Measurements from ENCODE around the gene CEACAM19. TPM values are rescaled to one million over a fixed set of nuclear protein-coding genes. Genes with fewer than 3 reads are reported as not detected.
"Not testable (repeated sequence)": the region's sequence is repeated elsewhere in the genome, so short reads cannot be mapped to it uniquely, and the experiment has no call there.

CEACAM19 gene
- polyA plus RNA-seq (2013, experiment 1 of 2; ENCODE audit: insufficient read length) = 6.7 TPM
- 6.4 TPM for polyA plus RNA-seq (2013, experiment 2 of 2; ENCODE audit: insufficient read length)

DNA sequence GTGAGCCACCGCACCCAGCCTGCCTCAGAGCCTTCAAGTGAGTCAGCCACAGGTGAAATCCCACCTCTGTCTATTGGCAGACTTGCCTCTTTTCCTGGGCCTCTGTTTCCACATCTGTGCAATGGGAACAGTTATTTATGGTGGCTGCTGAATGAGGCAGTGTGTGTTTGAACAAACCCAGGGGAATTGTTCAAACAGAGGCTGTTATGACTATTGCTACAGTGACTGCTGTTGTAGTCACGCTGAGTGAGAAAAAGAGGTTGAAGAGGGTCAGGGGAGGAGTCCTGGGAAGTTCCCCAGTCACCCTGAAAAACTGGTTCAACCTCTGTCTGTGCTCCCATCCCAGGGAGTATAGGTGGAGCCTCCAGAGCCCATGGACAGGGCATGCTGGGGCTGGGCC lies at the start of gene CEACAM19:
Gene CEACAM19, plus strand, starts transcription at position 83 of the 400 bp plus-strand sequence. CDS start 450 bp downstream, outside the sequence.
- no peak for DNase-seq

DNA sequence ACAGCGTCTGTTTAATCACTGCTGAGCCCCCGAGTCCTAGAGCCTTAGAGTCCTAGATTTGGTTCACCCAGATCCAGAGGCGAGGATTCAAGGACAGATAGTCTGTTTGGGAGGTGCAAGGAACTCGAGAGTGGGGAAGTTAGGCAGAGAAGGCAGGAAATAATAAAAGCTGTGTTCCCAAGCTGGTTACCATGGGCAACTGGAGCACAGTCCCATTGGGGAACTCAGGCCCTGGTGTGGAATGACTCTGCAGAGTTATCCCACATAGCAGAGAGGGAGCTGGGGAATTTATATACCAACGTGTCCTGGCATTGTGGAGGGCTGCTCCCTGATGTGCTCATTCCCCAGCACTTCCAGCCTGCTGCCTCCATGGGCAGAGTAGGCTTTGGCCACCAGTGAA lies 48.2 kb upstream of the CEACAM19 start:
- DNase-seq = peak; percentile 65

DNA sequence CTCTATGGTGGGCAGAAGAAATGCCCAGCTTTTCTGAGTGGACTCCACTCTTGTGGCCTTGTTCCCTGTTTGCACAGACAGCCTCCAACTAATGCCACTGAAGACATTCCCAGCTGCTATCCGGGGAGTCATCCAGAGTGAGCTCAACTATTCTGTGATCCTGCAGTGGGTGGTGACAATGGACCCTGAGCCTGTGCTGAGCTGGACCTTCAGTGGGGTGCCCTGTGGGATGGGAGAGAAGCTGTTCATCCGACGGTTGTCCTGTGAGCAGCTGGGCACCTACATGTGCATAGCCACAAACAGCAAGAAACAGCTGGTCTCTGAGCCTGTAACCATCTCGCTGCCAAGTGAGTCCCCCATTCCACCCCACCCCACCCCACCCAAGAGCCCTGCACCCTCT lies 47.7 kb upstream of the CEACAM19 start:
- DNase-seq = no peak

DNA sequence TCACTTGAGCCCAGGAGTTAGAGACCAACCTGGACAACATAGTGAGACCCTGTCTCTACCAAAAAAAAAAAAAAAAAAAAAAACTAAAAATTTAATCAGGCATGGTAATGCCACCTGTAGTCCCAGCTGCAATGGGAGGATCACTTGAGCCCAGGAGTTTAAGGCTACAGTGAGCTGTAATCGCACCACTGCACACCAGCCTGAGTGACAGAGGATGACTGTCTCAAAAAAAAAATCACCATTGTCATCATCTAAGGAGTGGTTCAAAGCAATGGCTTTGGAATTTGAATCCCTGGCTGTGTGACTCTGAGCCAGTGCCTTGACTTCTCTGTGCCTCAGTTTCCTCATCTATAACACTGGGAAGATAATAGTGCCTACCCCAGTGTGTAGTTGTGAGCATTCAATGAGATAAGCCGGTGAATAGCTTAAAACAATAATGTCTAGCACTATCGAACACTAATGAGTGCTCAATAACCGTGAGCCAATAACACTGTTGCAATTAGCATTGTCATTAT lies 46.4 kb upstream of the CEACAM19 start:
- DNase-seq = no peak

GRCh38 chr19:44625637-44626036 lies 45.6 kb upstream of the CEACAM19 start:
- DNase-seq = peak; percentile 55

- DNase-seq = peak; percentile 96
These were observed 45.1 kb upstream of the CEACAM19 start for GRCh38 chr19:44626048-44626624.

GRCh38 chr19:44627631-44628030 lies 43.7 kb upstream of the CEACAM19 start:
- DNase-seq = peak; percentile 20

GRCh38 chr19:44628793-44629192 lies 42.5 kb upstream of the CEACAM19 start:
- DNase-seq = no peak

DNA sequence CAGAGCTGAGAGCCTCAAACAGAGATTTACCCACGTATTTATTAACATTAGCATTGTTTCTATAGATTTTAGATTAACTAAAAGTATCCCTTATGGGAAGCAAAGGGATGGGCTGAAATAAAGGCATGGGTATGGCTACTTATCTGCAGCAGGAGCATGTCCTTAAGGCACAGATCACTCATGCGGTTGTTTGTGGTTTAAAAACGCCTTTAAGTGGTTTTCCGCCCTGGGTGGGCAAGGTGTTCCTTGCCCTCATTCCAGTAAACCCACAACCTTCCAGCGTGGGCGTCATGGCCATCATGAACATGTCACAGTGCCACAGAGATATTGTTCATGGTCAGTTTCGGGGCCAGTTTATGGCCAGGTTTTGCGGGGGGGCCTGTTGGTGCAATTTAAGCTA lies 39.7 kb upstream of the CEACAM19 start:
- not testable (repeated sequence) for DNase-seq

DNA sequence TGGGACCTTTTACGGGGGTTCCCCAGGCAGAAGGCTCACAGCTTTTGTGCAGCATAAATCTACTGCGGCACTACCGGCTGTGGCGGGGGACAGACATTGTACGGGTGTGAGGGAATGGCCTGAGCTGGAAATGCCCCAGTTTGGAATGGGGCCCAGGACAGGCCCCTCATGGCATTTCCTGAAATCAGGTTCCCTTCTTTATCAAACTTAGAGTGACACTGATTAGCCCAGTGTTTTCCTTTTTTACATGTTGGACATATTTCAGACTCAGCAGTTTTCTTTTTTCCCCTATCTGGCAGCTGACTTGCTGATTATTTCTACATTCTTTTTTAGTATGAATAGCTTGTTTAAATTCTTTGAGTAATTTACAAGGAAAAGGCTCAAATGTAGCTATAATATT lies 37.2 kb upstream of the CEACAM19 start:
- DNase-seq = peak; percentile 15

GRCh38 chr19:44634785-44635184 lies 36.5 kb upstream of the CEACAM19 start:
- DNase-seq = no peak

DNA sequence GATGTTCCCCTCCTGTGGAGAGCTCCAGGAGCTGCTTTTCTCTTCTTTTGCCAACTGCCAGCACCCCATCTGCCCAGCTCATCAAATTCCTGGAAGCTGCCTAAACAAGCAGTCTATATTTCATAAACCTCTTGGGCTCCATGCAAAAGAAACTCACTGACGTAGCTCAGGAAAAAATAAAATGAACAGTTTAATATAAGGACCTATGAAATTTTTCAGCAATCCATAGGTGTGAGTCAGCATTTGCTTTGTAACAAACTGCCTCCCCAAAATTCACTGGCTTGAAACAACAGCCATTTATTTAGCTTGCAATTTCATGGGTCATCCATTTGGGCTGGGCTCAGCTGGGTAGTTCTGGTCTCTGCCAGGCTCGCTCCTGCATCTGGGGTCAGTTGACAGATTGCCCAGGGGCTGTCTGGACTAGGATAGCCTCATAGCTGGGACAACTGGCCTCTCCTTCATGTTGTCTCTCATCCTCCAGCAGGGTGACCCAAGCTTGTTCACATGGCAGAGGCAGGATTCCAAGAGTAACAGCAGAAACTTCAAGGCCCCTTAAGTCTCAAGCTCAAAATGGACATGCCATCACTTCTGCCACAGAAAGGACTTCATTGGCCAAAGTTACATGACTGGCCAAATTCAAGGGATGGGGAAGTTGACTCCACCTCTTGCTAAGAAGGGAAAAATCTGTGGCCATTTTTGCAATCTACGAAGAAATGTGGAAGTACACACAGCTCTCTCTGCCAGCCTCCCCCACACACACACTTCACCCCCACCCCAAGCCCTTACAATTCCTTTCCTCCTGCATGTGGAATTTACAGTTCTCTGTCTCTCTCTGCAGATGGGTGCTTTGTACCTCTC lies 35.5 kb upstream of the CEACAM19 start:
- peak; percentile 71 for DNase-seq

DNA sequence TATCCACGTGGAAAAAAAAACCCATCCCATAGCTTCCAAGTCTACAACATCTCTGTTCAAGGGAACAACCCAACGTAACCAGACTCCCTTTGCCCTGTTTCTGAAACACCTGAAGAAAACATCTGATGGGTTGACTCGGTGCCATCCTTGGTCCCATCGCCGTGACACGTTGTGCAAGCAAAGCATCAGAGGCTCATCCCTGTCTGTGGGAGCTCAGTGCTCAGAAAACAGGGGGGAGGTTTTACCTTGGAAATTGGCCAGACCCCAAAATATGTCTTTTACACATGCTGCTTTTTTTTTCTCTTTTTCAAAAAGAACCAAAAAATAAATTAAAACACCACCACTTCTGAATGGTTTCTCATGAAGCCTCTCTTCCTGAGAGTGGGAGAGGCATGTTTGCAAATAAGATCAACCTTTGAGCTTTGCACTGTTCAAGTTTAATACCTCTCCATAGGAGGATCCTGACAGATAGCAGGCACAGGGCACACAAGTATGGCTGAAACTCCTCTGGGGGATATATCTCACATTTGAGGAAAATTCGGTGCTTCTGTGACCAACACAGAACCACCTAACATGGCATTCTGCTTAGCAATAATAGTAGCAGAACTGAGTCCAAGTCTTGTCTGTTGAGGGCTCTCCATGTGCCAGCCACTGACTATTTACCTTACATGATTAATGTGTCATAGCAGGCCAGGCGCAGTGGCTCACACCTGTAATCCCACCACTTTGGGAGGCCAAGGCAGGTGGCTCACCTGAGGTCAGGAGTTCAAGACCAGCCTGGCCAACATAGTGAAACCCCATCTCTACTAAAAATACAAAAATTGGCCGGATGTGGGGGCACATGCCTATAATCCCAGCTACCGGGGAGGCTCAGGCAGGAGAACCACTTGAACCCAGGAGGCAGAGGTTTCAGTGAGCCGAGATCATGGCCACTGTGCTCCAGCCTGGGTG lies 34.6 kb upstream of the CEACAM19 start:
- DNase-seq = no peak

DNA sequence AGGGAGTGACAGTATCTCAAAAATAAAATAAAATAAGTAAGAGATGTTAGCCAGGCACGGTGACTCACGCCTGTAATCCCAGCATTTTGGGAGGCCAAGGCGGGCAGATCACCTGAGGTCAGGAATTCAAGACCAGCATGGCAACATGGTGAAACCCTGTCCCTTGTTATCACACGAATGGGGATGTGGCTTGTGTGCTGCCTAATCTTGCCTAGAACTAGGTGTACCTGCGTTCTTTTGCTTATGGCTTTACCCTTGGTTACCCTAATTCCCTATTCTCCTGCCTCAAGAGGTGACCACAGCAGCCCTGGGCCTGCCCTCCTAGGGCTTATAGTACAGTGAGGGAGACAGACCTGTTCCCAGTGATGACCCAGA lies 33.9 kb upstream of the CEACAM19 start:
- DNase-seq = no peak

DNA sequence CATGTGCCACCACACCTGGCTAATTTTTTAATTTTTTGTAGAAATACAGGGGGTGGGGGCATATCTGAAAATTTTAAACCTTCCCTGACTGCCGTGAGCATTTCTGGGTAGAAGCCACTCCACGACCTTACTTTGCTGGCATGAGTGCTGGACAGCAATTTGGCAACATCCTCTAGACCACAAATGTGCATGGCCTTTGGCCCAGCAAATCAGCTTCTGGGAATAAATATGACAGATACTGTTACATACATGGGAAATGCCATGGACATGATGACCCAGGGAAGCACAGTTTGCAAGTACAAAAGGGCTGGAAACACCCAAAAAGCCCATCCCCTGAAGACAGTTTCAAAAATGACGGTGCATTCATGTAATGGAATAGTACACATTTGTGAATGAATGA lies 30.8 kb upstream of the CEACAM19 start:
- peak; percentile 63 for DNase-seq

DNA sequence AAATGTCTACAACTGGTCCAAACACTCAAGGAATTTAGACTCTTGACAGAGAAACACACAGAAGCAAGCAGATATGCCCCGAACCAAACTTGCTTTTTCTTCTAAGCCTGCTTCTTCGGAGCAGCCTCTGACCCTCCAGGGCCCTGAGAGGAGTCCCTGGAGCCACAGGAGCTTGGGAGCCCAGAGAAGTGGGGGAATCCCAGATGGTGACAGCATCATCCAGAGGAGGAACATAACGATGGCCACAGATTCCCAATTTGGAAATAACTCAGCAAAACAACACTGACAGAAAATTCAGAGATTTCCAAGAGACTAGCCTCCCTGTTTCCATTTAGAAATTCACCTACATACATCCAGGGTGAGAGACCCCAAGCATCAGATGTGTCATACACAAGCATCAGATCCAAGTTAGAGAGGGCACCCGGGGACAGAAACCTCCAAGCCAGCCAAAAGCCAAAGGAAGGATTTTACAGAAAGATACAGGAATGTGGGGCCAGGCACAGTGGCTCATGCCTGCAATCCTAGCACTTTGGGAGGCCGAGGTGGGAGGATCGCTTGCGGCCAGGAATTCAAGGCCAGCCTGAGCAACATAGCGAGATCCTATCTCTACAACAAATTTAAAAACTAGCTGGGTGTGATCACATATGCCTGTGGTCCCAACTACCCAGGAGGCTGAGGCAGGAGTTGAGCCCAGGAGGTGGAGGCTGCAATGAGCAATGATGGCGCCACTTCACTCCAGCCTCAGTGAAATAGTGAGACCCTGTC lies 29.6 kb upstream of the CEACAM19 start:
- DNase-seq = no peak

DNA sequence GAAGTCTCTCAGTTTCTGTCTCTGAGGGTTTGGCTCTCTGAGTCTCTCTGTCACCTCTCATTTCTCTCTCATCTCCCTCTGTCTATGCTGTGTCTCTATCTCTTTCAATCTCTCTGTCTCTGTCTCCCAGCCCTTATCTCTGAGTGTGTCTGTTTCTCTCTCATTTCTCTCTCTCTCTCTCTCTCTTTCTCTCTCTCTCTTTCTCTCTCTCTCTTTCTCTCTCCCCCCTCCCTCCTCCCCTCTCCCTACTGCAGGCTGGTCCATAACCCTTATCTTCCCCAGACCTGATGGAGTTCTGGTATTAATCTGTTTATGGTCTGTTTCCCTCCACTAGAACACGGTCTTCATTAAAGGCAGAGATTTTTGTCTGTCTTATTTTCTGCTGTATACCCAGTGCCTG lies 28.9 kb upstream of the CEACAM19 start:
- no peak for DNase-seq

DNA sequence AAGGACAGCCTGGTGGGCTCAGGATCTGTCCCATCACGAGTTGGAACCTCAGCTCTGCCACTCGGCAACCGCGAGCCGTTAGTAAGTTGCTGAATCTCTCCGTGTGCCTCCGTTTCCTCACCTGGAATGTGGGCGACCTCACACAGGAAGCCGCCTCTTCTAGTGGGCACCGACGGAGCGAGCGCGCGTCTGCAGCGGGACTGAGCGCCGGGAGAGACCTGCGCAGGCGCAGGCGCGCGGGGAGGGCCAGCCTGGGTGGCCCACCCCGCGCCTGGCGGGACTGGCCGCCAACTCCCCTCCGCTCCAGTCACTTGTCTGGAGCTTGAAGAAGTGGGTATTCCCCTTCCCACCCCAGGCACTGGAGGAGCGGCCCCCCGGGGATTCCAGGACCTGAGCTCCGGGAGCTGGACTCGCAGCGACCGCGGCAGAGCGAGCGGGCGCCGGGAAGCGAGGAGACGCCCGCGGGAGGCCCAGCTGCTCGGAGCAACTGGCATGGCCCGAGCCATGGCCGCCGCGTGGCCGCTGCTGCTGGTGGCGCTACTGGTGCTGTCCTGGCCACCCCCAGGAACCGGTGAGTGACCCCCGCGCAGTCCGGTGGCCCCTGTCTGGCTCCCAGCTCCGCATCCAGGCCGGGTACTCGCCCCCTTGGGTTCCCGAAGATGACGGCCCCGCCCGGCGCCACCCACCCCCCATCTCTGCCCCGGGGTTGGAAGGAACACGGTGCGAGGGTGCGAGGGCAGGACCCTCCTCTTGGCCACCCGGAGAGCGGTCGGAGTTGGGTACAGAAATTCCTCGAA lies 27.5 kb upstream of the CEACAM19 start, which contains the start of gene PVR:
Gene PVR, plus strand, starts transcription at position 306 of the 797 bp plus-strand sequence. Its CDS starts 187 bp downstream, at position 493.
- DNase-seq = peak; percentile 82

DNA sequence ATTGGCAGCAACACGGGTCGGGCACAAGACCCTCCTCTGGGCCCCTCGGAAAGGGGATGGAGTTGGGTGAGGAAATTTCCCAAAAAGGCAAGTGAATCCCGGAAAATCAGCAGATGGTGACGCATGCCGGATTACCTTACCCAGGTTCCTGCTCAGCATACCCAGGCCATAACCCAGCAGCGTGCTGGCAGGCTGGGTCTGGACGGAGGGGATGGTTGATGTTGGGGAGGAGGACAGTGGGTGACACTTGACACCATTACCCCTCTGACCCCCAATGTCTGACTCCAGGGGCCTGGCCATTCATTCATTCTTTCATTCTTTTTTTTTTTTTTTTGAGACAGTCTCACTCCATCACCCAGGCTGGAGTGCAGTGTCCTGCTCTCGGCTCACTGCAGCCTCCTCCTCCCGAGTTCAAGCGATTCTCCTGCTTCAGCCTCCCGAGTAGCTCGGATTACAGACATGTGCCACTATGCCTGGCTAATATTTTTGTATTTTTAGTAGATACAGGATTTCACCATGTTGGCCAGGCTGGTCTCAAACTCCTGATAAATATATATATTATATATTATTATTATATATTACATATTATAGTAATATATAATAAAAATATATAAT lies 26.8 kb upstream of the CEACAM19 start:
- no peak for DNase-seq

DNA sequence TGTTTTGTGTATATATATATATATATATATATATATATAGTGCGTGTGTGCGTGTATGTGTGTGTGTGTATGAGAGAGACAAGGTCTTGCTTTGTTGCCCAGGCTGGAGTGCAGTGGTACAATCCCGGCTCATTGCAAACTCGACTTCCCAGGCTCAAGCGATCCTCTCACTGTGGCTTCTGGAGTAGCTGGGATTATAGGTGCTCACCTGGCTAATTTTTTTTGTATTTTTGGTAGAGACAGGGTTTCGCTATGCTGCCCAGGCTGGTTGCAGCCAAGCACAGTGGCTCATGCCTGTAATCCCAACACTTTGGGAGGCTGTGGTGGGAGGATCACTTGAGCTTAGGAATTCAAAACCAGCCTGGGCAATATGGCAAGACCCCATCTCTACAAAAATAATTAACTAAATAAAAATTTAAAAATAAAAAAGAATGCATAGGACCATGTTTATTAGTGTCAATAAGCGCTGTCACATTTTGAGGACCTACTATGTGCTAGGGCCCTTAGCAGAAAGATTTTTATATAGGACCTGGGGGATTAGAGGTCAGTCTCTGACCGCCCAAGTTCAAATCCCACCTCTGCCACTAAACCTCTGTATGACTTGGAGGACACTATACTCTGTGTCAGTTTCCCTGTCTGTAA lies 25.8 kb upstream of the CEACAM19 start:
- DNase-seq = no peak

Measured in fibroblast of skin of scalp (primary cell).